SK-N-MC (cell line): Measurements from ENCODE around the gene DGKB.

Source experiments
- EZH2 ChIP-seq: fragments of 200-600 bp; sonication (generic); IDR thresholded peaks from one replicate; pipeline ENCODE4 v1.6.1; 2017; ENCODE audit warnings: antibody characterized with exemption
- FOXP2 ChIP-seq: optimal IDR thresholded peaks from 2 replicates; pipeline ENCODE3; 2011; ENCODE audit warnings: mild to moderate bottlenecking, moderate library complexity; ENCODE audit not compliant: insufficient read depth; ENCODE audit errors: extremely low read length, control extremely low read depth
- POLR2AphosphoS5 ChIP-seq: IDR thresholded peaks from 2 replicates; pipeline ENCODE4 v1.6.1; 2012; ENCODE audit warnings: mild to moderate bottlenecking, low read depth, low read length, borderline replicate concordance

DNA sequence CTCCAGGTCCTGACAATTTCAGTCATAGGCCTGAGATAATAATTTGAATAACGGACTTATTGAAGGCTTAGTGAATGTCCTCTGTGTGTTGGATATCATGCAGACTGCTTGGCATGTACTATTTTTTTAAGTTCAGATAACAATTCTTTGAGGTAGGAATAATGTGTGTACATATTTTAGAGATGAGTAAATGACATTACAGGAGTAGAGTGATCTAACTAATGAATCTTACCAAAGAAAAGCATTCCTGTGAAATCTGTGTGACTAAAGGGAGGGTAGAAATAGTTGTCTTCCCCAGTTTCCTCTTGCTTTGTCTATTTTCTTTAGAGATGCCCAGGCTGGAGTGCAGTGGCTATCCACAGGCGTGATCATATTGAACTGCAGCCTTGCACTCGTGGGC is 521.2 kb downstream of the DGKB start:
- TF ChIP-seq POLR2AphosphoS5 = no peak
- TF ChIP-seq EZH2 = no peak
- no peak for TF ChIP-seq FOXP2
